Testis (tissue), 2 donors: Measurements from ENCODE around the gene SPATA24.

Experiments
- POLR2A ChIP-seq: fragments of 450-650 bp; IDR thresholded peaks from one replicate; pipeline ENCODE4 v1.6.1; 2017; ENCODE audit warnings: antibody characterized with exemption, mild to moderate bottlenecking, moderate library complexity
- TF ChIP-seq, protein P1 (sequence below), 3 experiments: fragments of 450-650 bp in 2 of 3; fragments of 200-600 bp in 1 of 3; sonication (generic) in 1 of 3; IDR thresholded peaks; one replicate each; pipeline ENCODE4 v1.5.1; 2016 to 2019; ENCODE audit warnings: antibody characterized with exemption in 3 of 3, mild to moderate bottlenecking in 2 of 3, moderate library complexity in 1 of 3

DNA sequence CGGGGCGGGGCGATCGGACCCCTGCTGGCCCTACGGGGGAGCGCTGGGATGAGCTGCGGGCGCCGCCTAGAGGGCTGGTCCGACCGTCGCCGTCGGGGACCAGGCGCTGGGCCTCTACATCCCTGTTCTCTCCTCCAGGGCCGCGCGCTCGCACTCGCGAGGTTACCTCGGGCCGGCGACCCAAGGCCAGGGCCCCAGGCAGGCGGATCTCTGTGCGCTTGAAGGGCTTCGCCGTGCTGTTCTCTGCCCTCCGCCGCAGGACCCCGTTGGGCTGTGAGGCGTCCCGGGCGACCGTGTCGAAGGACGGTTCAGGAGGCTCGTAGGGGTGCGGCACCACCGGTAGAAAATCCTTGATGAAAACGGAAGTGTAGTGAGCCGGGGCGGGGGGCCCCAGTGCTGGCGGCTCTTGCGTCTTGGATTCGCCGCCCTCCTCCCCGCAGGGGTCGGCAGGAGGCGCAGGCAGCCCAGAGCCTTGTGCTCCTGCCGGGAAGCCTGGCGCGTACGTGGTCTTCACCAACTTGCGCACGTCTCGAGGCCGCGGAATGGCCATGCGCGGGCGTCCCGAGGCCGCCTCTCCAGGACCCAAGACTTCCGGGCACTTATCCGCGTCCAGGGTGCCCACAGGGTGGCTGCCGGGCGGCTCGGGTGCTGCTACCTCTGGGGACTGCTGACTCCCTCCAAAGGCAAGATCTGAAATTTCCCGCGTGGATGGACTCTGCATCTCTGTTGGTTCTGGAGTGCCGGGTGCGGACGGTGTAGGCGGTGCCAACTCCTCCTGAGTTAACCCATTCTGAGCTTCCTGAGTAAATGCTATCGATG is 11.0 kb downstream of the SPATA24 start:
- TF ChIP-seq, protein P1, sequence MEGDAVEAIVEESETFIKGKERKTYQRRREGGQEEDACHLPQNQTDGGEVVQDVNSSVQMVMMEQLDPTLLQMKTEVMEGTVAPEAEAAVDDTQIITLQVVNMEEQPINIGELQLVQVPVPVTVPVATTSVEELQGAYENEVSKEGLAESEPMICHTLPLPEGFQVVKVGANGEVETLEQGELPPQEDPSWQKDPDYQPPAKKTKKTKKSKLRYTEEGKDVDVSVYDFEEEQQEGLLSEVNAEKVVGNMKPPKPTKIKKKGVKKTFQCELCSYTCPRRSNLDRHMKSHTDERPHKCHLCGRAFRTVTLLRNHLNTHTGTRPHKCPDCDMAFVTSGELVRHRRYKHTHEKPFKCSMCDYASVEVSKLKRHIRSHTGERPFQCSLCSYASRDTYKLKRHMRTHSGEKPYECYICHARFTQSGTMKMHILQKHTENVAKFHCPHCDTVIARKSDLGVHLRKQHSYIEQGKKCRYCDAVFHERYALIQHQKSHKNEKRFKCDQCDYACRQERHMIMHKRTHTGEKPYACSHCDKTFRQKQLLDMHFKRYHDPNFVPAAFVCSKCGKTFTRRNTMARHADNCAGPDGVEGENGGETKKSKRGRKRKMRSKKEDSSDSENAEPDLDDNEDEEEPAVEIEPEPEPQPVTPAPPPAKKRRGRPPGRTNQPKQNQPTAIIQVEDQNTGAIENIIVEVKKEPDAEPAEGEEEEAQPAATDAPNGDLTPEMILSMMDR (IDR thresholded peaks at IDR 0.05): peak; percentile 21 to 24 (median 22)
- no peak for TF ChIP-seq POLR2A
